Smooth muscle cell (in vitro differentiated cells): ENCODE results near the gene FAM186B. TPM values are rescaled to one million over a fixed set of nuclear protein-coding genes. Genes with fewer than 3 reads are reported as not detected.

Experiments
- DNase-seq: peaks from one replicate; lab custom pipeline; 2025; ENCODE audit not compliant: unreplicated experiment; lab: John Stamatoyannopoulos, UW
- H2AFZ ChIP-seq: fragments of 200-600 bp; sonication (generic); 2 replicates; pipeline ENCODE4 v1.6.0; 2016; ENCODE audit warnings: antibody characterized with exemption, low read depth, mild to moderate bottlenecking
- H3F3A ChIP-seq: fragments of 200-600 bp; sonication (generic); 2 replicates; pipeline ENCODE4 v1.6.0; 2017; ENCODE audit warnings: antibody characterized with exemption, low read depth
- H3K27ac ChIP-seq: fragments of 200-600 bp; sonication (generic); 2 replicates; pipeline ENCODE4 v1.5.1; 2016; ENCODE audit warnings: low read depth, mild to moderate bottlenecking
- H3K27me3 ChIP-seq: fragments of 200-600 bp; sonication (generic); 2 replicates; pipeline ENCODE4 v1.6.1; 2016; ENCODE audit warnings: low read depth, mild to moderate bottlenecking
- H3K36me3 ChIP-seq: fragments of 200-600 bp; sonication (generic); 2 replicates; pipeline ENCODE4 v1.5.1; 2016; ENCODE audit warnings: low read depth
- H3K4me1 ChIP-seq: fragments of 200-600 bp; sonication (generic); 2 replicates; pipeline ENCODE4 v1.5.1; 2016; ENCODE audit warnings: low read depth
- H3K4me2 ChIP-seq: fragments of 200-600 bp; sonication (generic); 2 replicates; pipeline ENCODE4 v1.6.0; 2016; ENCODE audit warnings: mild to moderate bottlenecking
- H3K4me3 ChIP-seq: fragments of 200-600 bp; sonication (generic); 2 replicates; pipeline ENCODE4 v1.5.1; 2016; ENCODE audit warnings: mild to moderate bottlenecking
- H3K79me2 ChIP-seq: fragments of 200-600 bp; sonication (generic); 2 replicates; pipeline ENCODE4 v1.6.0; 2016; ENCODE audit warnings: low read depth, mild to moderate bottlenecking
- H3K9ac ChIP-seq: fragments of 200-600 bp; sonication (generic); 2 replicates; pipeline ENCODE4 v1.6.0; 2016; ENCODE audit warnings: low read depth
- H3K9me3 ChIP-seq: fragments of 200-600 bp; sonication (generic); replicated peaks from 2 replicates; pipeline ENCODE4 v1.5.1; 2016; ENCODE audit warnings: low read depth
- H4K20me1 ChIP-seq: fragments of 200-600 bp; sonication (generic); 2 replicates; pipeline ENCODE4 v1.6.0; 2016; ENCODE audit warnings: low read depth
- CTCF ChIP-seq: fragments of 200-600 bp; sonication (generic); IDR thresholded peaks from 2 replicates; pipeline ENCODE4 v1.5.1; 2017; ENCODE audit warnings: borderline replicate concordance, mild to moderate bottlenecking, antibody characterized with exemption; ENCODE audit not compliant: insufficient read depth, poor library complexity, severe bottlenecking
- WGBS: methylation state at CpG from one replicate; pipeline ENCODE4 v1.1.7; 2016; ENCODE audit warnings: low lambda C conversion rate; 5-methylcytosine and 5-hydroxymethylcytosine counted together
- polyA plus RNA-seq: library from polyadenylated mRNA; unstranded; fragments of >200 nt; fragmentation: Nextera tagmentation; extraction: Ambion mirVana; gene quantifications from 2 replicates; pipeline ENCODE4 v1.2.1, GENCODE V29; 2016
- total RNA-seq: library from RNA; depleted of rRNA; stranded (reverse); fragments of >200 nt; gene quantifications from 2 replicates; pipeline ENCODE4 v1.2.3, GENCODE V29; 2014

Gene FAM186B
- total and polyA plus RNA-seq, 2 experiments from 2014 or later, result 0.18 to 1.3 TPM

GRCh38 chr12:49583366-49584094 is 21.9 kb downstream of the FAM186B start:
- Histone ChIP-seq H3K9me3 (no peaks in the 10 kb centered on the region), H4K20me1 (peaks cover 21% of the 10 kb centered on the region), H3K79me2 (no peaks in the 10 kb centered on the region), H3K27ac (no peak overlapping the region), H3K4me2 (no peak overlapping the region), H3K9ac (no peak overlapping the region), H3K27me3 (no peaks in the 10 kb centered on the region), H3K36me3 (no peaks in the 10 kb centered on the region), H2AFZ (no peak overlapping the region), H3K4me1 (peaks cover 16% of the 10 kb centered on the region), H3K4me3 (no peak overlapping the region), H3F3A (no peaks in the 10 kb centered on the region)
- no peak for TF ChIP-seq CTCF
- WGBS, result 94% methylated on average over 13 of the region's 13 CpGs
- DNase-seq, result no peak

GRCh38 chr12:49582850-49583249 is 22.6 kb downstream of the FAM186B start:
- H3K27me3 ChIP-seq, result no peaks in the 10 kb centered on the region
- no peaks in the 10 kb centered on the region for H3F3A ChIP-seq
- H3K36me3 ChIP-seq, result no peaks in the 10 kb centered on the region
- H3K4me2 ChIP-seq, result no peak overlapping the region
- H3K4me3 ChIP-seq, result no peak overlapping the region
- no peaks in the 10 kb centered on the region for H3K9me3 ChIP-seq
- H3K4me1 ChIP-seq, result peaks cover 16% of the 10 kb centered on the region
- no peak overlapping the region for H2AFZ ChIP-seq
- no peaks in the 10 kb centered on the region for H3K79me2 ChIP-seq
- no peak overlapping the region for H3K27ac ChIP-seq
- peaks cover 21% of the 10 kb centered on the region for H4K20me1 ChIP-seq
- 92% methylated on average over 4 of the region's 4 CpGs for WGBS
- H3K9ac ChIP-seq, result no peak overlapping the region
- TF ChIP-seq CTCF, result no peak
- no peak for DNase-seq

- H4K20me1 ChIP-seq, result peaks cover 21% of the 10 kb centered on the region
- no peak overlapping the region for H2AFZ ChIP-seq
- H3K4me1 ChIP-seq, result peaks cover 16% of the 10 kb centered on the region
- no peak overlapping the region for H3K4me2 ChIP-seq
- H3K9me3 ChIP-seq, result no peaks in the 10 kb centered on the region
- H3F3A ChIP-seq, result no peaks in the 10 kb centered on the region
- no peaks in the 10 kb centered on the region for H3K36me3 ChIP-seq
- H3K79me2 ChIP-seq, result no peaks in the 10 kb centered on the region
- no peak for TF ChIP-seq CTCF
- H3K4me3 ChIP-seq, result no peak overlapping the region
- no peaks in the 10 kb centered on the region for H3K27me3 ChIP-seq
- 92% methylated on average over 1 of the region's 1 CpG for whole genome bisulfite sequencing
- H3K27ac ChIP-seq, result no peak overlapping the region
- no peak for DNase-seq
- H3K9ac ChIP-seq, result no peak overlapping the region
These were observed 23.2 kb downstream of the FAM186B start for GRCh38 chr12:49582201-49582600.
